Parathyroid adenoma (tissue), 2 donors: ENCODE measurements around the gene ITPR2.

Source experiments
- H2AFZ ChIP-seq: fragments of 300-600 bp; sonication (generic); one replicate; pipeline ENCODE4 v1.7.0; 2017; ENCODE audit warnings: antibody characterized with exemption, mild to moderate bottlenecking
- H3K27ac ChIP-seq: fragments of 300-600 bp; sonication (generic); one replicate; pipeline ENCODE4 v1.7.0; 2017
- H3K27me3 ChIP-seq: fragments of 300-600 bp; sonication (generic); one replicate; pipeline ENCODE4 v1.7.0; 2017; ENCODE audit warnings: low read length; ENCODE audit not compliant: control insufficient read depth, insufficient read depth
- H3K36me3 ChIP-seq: fragments of 300-600 bp; sonication (generic); one replicate; pipeline ENCODE4 v1.7.0; 2017; ENCODE audit warnings: low read length; ENCODE audit not compliant: control insufficient read depth, insufficient read depth
- H3K4me1 ChIP-seq: fragments of 300-600 bp; sonication (generic); one replicate; pipeline ENCODE4 v1.7.0; 2017; ENCODE audit warnings: control low read depth
- H3K4me2 ChIP-seq: fragments of 300-600 bp; sonication (generic); one replicate; pipeline ENCODE4 v1.7.0; 2017; ENCODE audit warnings: low read length
- H3K4me3 ChIP-seq: fragments of 300-600 bp; sonication (generic); one replicate; pipeline ENCODE4 v1.7.0; 2017; ENCODE audit warnings: low read depth, low read length
- H3K79me2 ChIP-seq: fragments of 300-600 bp; sonication (generic); one replicate; pipeline ENCODE4 v1.7.0; 2017; ENCODE audit warnings: control low read depth
- H3K9ac ChIP-seq: fragments of 300-600 bp; sonication (generic); one replicate; pipeline ENCODE4 v1.7.0; 2017; ENCODE audit warnings: mild to moderate bottlenecking
- H3K9me3 ChIP-seq: fragments of 300-600 bp; sonication (generic); one replicate; pipeline ENCODE4 v1.7.0; 2017; ENCODE audit warnings: low read length; ENCODE audit not compliant: control insufficient read depth
- TF ChIP-seq, protein P1 (sequence below): fragments of 300-600 bp; sonication (generic); IDR thresholded peaks from one replicate; pipeline ENCODE4 v1.7.0; 2017; ENCODE audit warnings: antibody characterized with exemption, mild to moderate bottlenecking
- donor health status: primary hyperparathyroidism.

The ITPR2 gene

DNA sequence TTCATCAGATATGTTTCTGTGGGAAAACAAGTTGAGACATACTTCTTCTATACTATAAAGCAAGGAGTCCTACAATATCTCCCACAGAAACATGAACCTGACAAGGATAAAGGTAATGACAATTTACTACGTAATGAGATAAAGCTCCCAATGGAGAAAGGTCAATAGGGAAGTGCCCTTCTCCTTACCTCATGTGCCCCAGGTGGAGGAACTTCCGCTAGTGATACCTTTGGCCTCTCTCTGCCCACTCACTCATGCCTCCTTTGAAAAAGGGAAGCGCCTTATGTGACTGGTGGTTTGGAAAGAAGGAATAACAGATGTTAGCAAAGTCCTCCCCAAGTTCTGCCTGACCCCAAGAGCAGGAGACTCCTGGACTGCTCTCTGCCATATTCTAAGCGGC, 305.3 kb downstream of the ITPR2 start:
- Histone ChIP-seq H3K4me1 (peaks cover 9% of the 10 kb centered on the region), H3K79me2 (no peaks in the 10 kb centered on the region), H3K9me3 (no peaks in the 10 kb centered on the region), H3K36me3 (no peaks in the 10 kb centered on the region), H3K27me3 (no peaks in the 10 kb centered on the region), H3K27ac (no peak overlapping the region), H3K4me3 (no peak overlapping the region), H3K4me2 (no peak overlapping the region), H2AFZ (no peak overlapping the region), H3K9ac (no peak overlapping the region)
- TF ChIP-seq, protein P1, sequence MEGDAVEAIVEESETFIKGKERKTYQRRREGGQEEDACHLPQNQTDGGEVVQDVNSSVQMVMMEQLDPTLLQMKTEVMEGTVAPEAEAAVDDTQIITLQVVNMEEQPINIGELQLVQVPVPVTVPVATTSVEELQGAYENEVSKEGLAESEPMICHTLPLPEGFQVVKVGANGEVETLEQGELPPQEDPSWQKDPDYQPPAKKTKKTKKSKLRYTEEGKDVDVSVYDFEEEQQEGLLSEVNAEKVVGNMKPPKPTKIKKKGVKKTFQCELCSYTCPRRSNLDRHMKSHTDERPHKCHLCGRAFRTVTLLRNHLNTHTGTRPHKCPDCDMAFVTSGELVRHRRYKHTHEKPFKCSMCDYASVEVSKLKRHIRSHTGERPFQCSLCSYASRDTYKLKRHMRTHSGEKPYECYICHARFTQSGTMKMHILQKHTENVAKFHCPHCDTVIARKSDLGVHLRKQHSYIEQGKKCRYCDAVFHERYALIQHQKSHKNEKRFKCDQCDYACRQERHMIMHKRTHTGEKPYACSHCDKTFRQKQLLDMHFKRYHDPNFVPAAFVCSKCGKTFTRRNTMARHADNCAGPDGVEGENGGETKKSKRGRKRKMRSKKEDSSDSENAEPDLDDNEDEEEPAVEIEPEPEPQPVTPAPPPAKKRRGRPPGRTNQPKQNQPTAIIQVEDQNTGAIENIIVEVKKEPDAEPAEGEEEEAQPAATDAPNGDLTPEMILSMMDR = no peak

DNA sequence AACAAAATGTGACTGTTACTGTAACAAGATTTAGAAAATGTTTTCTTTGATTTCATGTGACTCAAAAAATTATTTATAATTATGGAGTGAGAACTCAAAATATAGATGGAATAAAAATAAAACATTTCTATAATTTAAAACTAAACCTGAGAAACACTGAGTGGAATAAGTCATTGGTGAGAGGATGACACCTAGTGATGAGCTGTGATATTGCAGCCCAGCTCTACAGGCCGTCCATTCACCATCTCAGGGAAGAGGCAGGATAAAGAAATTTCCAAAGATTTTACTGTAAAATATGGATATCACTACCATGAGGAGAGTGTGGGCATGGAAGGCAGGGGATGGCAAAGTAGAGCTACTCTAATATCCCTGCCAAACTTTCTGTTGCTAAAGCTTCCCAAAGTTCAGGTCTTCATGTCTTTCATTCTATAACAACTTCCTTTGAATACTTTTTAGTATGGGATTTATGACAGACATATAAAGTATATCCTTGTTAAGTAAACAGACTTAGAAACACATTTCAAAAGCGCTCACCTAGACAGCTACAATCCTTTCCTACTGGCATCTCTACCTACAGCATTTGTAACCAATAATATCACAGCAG, 308.0 kb downstream of the ITPR2 start:
- Histone ChIP-seq H3K27ac (no peak overlapping the region), H3K4me1 (peaks cover 9% of the 10 kb centered on the region), H3K79me2 (no peaks in the 10 kb centered on the region), H3K36me3 (no peaks in the 10 kb centered on the region), H3K9me3 (no peaks in the 10 kb centered on the region), H3K9ac (no peak overlapping the region), H2AFZ (no peak overlapping the region), H3K27me3 (no peaks in the 10 kb centered on the region), H3K4me3 (no peak overlapping the region), H3K4me2 (no peak overlapping the region)
- TF ChIP-seq, protein P1 = peak; percentile 47

DNA sequence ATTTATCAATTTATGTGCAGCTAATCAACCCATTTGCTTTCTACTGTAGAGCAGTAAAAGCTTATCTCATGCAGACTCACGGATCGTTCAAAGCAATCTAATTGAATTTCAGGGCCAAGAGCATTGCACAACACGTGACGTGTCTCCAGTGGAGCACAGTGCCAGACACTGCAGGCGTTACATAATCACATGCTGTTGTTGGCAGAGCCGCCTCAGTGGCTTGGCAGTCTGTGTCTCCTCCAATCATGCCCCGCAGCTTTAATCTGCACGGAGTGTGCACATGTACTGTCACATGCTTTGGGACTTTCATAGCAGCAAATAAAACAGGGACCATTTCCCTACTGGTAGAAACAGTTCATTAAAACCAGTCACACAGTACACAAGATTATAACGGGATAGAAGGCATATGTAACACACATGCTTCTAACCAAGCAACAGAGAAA, 309.3 kb downstream of the ITPR2 start:
- Histone ChIP-seq H3K4me1 (peaks cover 8% of the 10 kb centered on the region), H3K9ac (no peak overlapping the region), H2AFZ (no peak overlapping the region), H3K79me2 (no peaks in the 10 kb centered on the region), H3K4me3 (no peak overlapping the region), H3K4me2 (peak overlapping the region; percentile 12), H3K9me3 (no peaks in the 10 kb centered on the region), H3K36me3 (no peaks in the 10 kb centered on the region), H3K27me3 (no peaks in the 10 kb centered on the region), H3K27ac (peak overlapping the region; percentile 31)
- TF ChIP-seq, protein P1 = no peak

DNA sequence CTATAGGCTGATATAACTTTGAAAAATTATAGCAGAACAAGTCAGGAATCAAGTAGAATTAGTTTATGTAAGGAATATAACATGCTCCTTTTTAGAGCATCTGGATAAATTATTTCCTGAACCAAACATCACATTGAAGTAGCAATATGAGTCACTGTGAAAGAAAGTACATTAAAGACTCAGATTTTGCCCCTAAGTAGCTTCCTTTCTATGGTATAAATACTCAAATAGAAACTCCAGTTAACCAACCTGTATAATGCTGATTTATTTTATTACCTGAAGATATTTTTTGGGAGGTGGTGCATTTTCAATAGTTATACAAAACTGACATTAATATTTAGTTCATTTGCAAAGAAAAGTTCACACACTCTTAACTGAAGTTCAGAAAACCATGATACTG, 312.1 kb downstream of the ITPR2 start:
- Histone ChIP-seq H3K27me3 (no peaks in the 10 kb centered on the region), H3K4me2 (no peak overlapping the region), H3K9ac (no peak overlapping the region), H3K4me3 (no peak overlapping the region), H3K27ac (no peak overlapping the region), H3K36me3 (no peaks in the 10 kb centered on the region), H3K4me1 (peaks cover 7% of the 10 kb centered on the region), H3K9me3 (no peaks in the 10 kb centered on the region), H2AFZ (no peak overlapping the region), H3K79me2 (no peaks in the 10 kb centered on the region)
- TF ChIP-seq, protein P1 = no peak

DNA sequence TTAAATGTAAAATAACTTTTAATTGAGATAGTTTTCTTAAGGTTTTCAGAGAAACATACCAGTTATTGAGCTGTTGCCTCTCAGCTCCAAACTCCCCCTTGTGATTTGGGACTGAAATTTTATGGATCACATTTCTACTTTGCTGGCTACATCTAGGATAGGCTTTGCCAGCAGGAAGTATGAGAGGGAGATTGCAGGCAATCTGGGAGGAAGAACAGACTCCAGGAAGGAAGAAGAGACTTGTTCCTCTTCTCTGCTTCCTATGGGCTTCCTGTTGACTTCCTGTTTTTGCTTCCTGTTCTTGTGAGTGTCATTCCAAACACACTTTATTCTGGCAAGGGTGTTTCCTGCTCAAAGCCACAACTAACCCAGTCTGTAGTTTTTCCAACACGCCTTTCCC, 312.9 kb downstream of the ITPR2 start:
- no peak overlapping the region for H3K9ac ChIP-seq
- H3K4me3 ChIP-seq = no peak overlapping the region
- H3K79me2 ChIP-seq = no peaks in the 10 kb centered on the region
- TF ChIP-seq, protein P1 = no peak
- no peaks in the 10 kb centered on the region for H3K9me3 ChIP-seq
- no peak overlapping the region for H3K27ac ChIP-seq
- no peak overlapping the region for H3K4me2 ChIP-seq
- no peaks in the 10 kb centered on the region for H3K36me3 ChIP-seq
- peaks cover 7% of the 10 kb centered on the region for H3K4me1 ChIP-seq
- H2AFZ ChIP-seq = no peak overlapping the region
- H3K27me3 ChIP-seq = no peaks in the 10 kb centered on the region
